Neural progenitor cell (in vitro differentiated cells): ENCODE measurements around the gene TLN1. TPM values are rescaled to one million over a fixed set of nuclear protein-coding genes. Genes with fewer than 3 reads are reported as not detected.

ENCODE experiments used
- DNase-seq: peaks from one replicate; pipeline ENCODE4 v3.0.0-alpha.2; 2016; ENCODE audit warnings: low spot score
- H2AFZ ChIP-seq: fragments of 200-600 bp; sonication (generic); replicated peaks from 2 replicates; pipeline ENCODE4 v1.6.1; 2016; ENCODE audit warnings: antibody characterized with exemption
- H3F3A ChIP-seq: fragments of 200-600 bp; sonication (generic); 2 replicates; pipeline ENCODE4 v1.6.1; 2016; ENCODE audit warnings: antibody characterized with exemption, low read depth
- H3K27ac ChIP-seq: fragments of 200-600 bp; sonication (generic); 2 replicates; pipeline ENCODE4 v1.5.1; 2016; ENCODE audit warnings: mild to moderate bottlenecking
- H3K27me3 ChIP-seq: fragments of 200-600 bp; sonication (generic); 2 replicates; pipeline ENCODE4 v1.6.1; 2016; ENCODE audit warnings: mild to moderate bottlenecking, moderate library complexity
- H3K36me3 ChIP-seq: fragments of 200-600 bp; sonication (generic); 2 replicates; pipeline ENCODE4 v1.5.1; 2016
- H3K4me1 ChIP-seq: fragments of 200-600 bp; sonication (generic); 2 replicates; pipeline ENCODE4 v1.6.1; 2016; ENCODE audit warnings: mixed run types
- H3K4me2 ChIP-seq: fragments of 200-600 bp; sonication (generic); 2 replicates; pipeline ENCODE4 v1.6.1; 2016
- H3K4me3 ChIP-seq: fragments of 200-600 bp; sonication (generic); 2 replicates; pipeline ENCODE4 v1.5.1; 2016
- H3K79me2 ChIP-seq: fragments of 200-600 bp; sonication (generic); 2 replicates; pipeline ENCODE4 v1.6.1; 2016; ENCODE audit warnings: low read depth
- H3K9ac ChIP-seq: fragments of 200-600 bp; sonication (generic); 2 replicates; pipeline ENCODE4 v1.6.1; 2016
- H3K9me3 ChIP-seq: fragments of 200-600 bp; sonication (generic); 2 replicates; pipeline ENCODE4 v1.5.1; 2016; ENCODE audit warnings: low read depth
- H4K20me1 ChIP-seq: fragments of 200-600 bp; sonication (generic); 2 replicates; pipeline ENCODE4 v1.6.1; 2016; ENCODE audit warnings: low read depth
- H3K27ac Mint-ChIP-seq: 3 replicates; pipeline ENCODE4 v1.8.0; 2021; ENCODE audit warnings: mixed read lengths
- H3K27me3 Mint-ChIP-seq: 2 replicates; pipeline ENCODE4 v1.8.0; 2022; ENCODE audit warnings: low read depth, mild to moderate bottlenecking, inconsistent platforms, moderate library complexity, mixed read lengths; ENCODE audit not compliant: insufficient read depth
- H3K36me3 Mint-ChIP-seq: 3 replicates; pipeline ENCODE4 v1.8.0; 2021; ENCODE audit warnings: mixed read lengths
- H3K4me1 Mint-ChIP-seq: 3 replicates; pipeline ENCODE4 v1.8.0; 2021; ENCODE audit warnings: mixed read lengths
- H3K4me3 Mint-ChIP-seq: 3 replicates; pipeline ENCODE4 v1.8.0; 2021; ENCODE audit warnings: mild to moderate bottlenecking, moderate library complexity, mixed read lengths
- H3K9me3 Mint-ChIP-seq: 3 replicates; pipeline ENCODE4 v1.8.0; 2020; ENCODE audit warnings: mixed read lengths
- CTCF ChIP-seq: fragments of 200-600 bp; sonication (generic); IDR thresholded peaks from 2 replicates; pipeline ENCODE4 v1.5.1; 2017; ENCODE audit warnings: antibody characterized with exemption, mild to moderate bottlenecking
- EZH2 ChIP-seq: fragments of 200-600 bp; sonication (generic); IDR thresholded peaks from 2 replicates; pipeline ENCODE4 v1.6.1; 2017; ENCODE audit warnings: antibody characterized with exemption, mild to moderate bottlenecking, moderate library complexity
- EZH2phosphoT487 ChIP-seq: fragments of 200-600 bp; sonication (generic); IDR thresholded peaks from 2 replicates; pipeline ENCODE4 v1.6.1; 2017; ENCODE audit warnings: antibody characterized with exemption
- total RNA-seq: library from RNA; depleted of rRNA; stranded (reverse); fragments of >200 nt; gene quantifications from 2 replicates; pipeline ENCODE4 v1.2.3, GENCODE V29; 2015; ENCODE audit warnings: low replicate concordance

The TLN1 gene
- total RNA-seq, 1 donor from 2014 or later = 36.7 TPM

GRCh38 chr9:35728041-35728971, 3.7 kb downstream of the TLN1 start:
- H3K27ac Mint-ChIP-seq = no peak overlapping the region
- H3K27me3 Mint-ChIP-seq = peaks cover 4% of the 10 kb centered on the region
- Histone ChIP-seq H3K4me1 (peaks cover 49% of the 10 kb centered on the region), H3F3A (peaks cover 43% of the 10 kb centered on the region), H3K4me3 (peak overlapping the region; percentile 35), H2AFZ (no peak overlapping the region), H3K9ac (no peak overlapping the region), H3K27me3 (no peaks in the 10 kb centered on the region), H3K9me3 (no peaks in the 10 kb centered on the region), H3K79me2 (peaks cover 62% of the 10 kb centered on the region), H3K36me3 (no peaks in the 10 kb centered on the region), H4K20me1 (peaks cover 15% of the 10 kb centered on the region), H3K27ac (peak overlapping the region; percentile 68), H3K4me2 (peak overlapping the region; percentile 80)
- peak; percentile 80 for DNase-seq
- TF ChIP-seq CTCF (no peak), EZH2phosphoT487 (no peak), EZH2 (no peak)
- H3K4me1 Mint-ChIP-seq = peaks cover 17% of the 10 kb centered on the region
- H3K9me3 Mint-ChIP-seq = no peaks in the 10 kb centered on the region
- no peak overlapping the region for H3K4me3 Mint-ChIP-seq
- peaks cover 12% of the 10 kb centered on the region for H3K36me3 Mint-ChIP-seq

GRCh38 chr9:35727676-35728040, 4.3 kb downstream of the TLN1 start:
- H3K9me3 Mint-ChIP-seq = no peaks in the 10 kb centered on the region
- no peaks in the 10 kb centered on the region for H3K36me3 ChIP-seq
- peaks cover 15% of the 10 kb centered on the region for H3K36me3 Mint-ChIP-seq
- H3K27me3 ChIP-seq = no peaks in the 10 kb centered on the region
- H2AFZ ChIP-seq = no peak overlapping the region
- H3K4me3 ChIP-seq = peak overlapping the region; percentile 35
- peak overlapping the region; percentile 68 for H3K27ac ChIP-seq
- peaks cover 4% of the 10 kb centered on the region for H3K27me3 Mint-ChIP-seq
- peak overlapping the region; percentile 80 for H3K4me2 ChIP-seq
- peaks cover 62% of the 10 kb centered on the region for H3K79me2 ChIP-seq
- H3K9ac ChIP-seq = no peak overlapping the region
- H3K4me1 ChIP-seq = peaks cover 49% of the 10 kb centered on the region
- H3K9me3 ChIP-seq = no peaks in the 10 kb centered on the region
- H3K27ac Mint-ChIP-seq = no peak overlapping the region
- H4K20me1 ChIP-seq = peaks cover 15% of the 10 kb centered on the region
- DNase-seq = no peak
- TF ChIP-seq EZH2 (no peak), EZH2phosphoT487 (no peak), CTCF (no peak)
- H3K4me3 Mint-ChIP-seq = no peak overlapping the region
- H3F3A ChIP-seq = peaks cover 37% of the 10 kb centered on the region
- peaks cover 11% of the 10 kb centered on the region for H3K4me1 Mint-ChIP-seq

GRCh38 chr9:35726931-35727330, 5.1 kb downstream of the TLN1 start:
- H3K4me2 ChIP-seq = peak overlapping the region; percentile 80
- no peaks in the 10 kb centered on the region for H3K9me3 Mint-ChIP-seq
- no peaks in the 10 kb centered on the region for H3K9me3 ChIP-seq
- peak overlapping the region; percentile 64 for H3K27ac Mint-ChIP-seq
- H3K9ac ChIP-seq = no peak overlapping the region
- peak overlapping the region; percentile 43 for H3K27ac ChIP-seq
- peaks cover 49% of the 10 kb centered on the region for H3K4me1 ChIP-seq
- H2AFZ ChIP-seq = no peak overlapping the region
- no peaks in the 10 kb centered on the region for H3K36me3 ChIP-seq
- H3K27me3 Mint-ChIP-seq = peaks cover 4% of the 10 kb centered on the region
- peaks cover 11% of the 10 kb centered on the region for H3K4me1 Mint-ChIP-seq
- no peak for TF ChIP-seq EZH2phosphoT487
- H3K4me3 Mint-ChIP-seq = no peak overlapping the region
- peaks cover 30% of the 10 kb centered on the region for H3F3A ChIP-seq
- H3K36me3 Mint-ChIP-seq = peaks cover 22% of the 10 kb centered on the region
- DNase-seq = no peak
- H4K20me1 ChIP-seq = peaks cover 15% of the 10 kb centered on the region
- peaks cover 62% of the 10 kb centered on the region for H3K79me2 ChIP-seq
- H3K27me3 ChIP-seq = no peaks in the 10 kb centered on the region
- no peak overlapping the region for H3K4me3 ChIP-seq

- Histone ChIP-seq H3K79me2 (peaks cover 48% of the 10 kb centered on the region), H4K20me1 (peaks cover 6% of the 10 kb centered on the region), H3K27ac (no peak overlapping the region), H3K4me1 (peaks cover 40% of the 10 kb centered on the region), H3K4me3 (no peak overlapping the region), H2AFZ (no peak overlapping the region), H3K36me3 (no peaks in the 10 kb centered on the region), H3K9me3 (no peaks in the 10 kb centered on the region), H3F3A (peaks cover 14% of the 10 kb centered on the region), H3K4me2 (no peak overlapping the region), H3K9ac (no peak overlapping the region), H3K27me3 (no peaks in the 10 kb centered on the region)
- Mint-ChIP-seq H3K36me3 (peaks cover 26% of the 10 kb centered on the region), H3K4me3 (no peak overlapping the region), H3K9me3 (no peaks in the 10 kb centered on the region), H3K27ac (no peak overlapping the region), H3K27me3 (peaks cover 2% of the 10 kb centered on the region), H3K4me1 (peaks cover 3% of the 10 kb centered on the region)
- DNase-seq = no peak
- no peak for TF ChIP-seq EZH2
- TF ChIP-seq EZH2phosphoT487 = no peak
- TF ChIP-seq CTCF = no peak
Observed at GRCh38 chr9:35725362-35725761, 6.6 kb downstream of the TLN1 start.
